Choroid plexus epithelial cell (primary cell): ENCODE measurements around the gene TCEA3.

Source experiments
- DNase-seq: peaks from one replicate; pipeline ENCODE4 v3.0.0-alpha.2; 2010; ENCODE audit warnings: low read depth
- H3K4me3 ChIP-seq: 2 replicates; pipeline ENCODE4 v1.5.1; 2011; ENCODE audit warnings: low read depth, mild to moderate bottlenecking, control low read depth, low read length, moderate library complexity
- CTCF ChIP-seq: conservative IDR thresholded peaks from 2 replicates; pipeline ENCODE4 v1.5.1; 2011; ENCODE audit warnings: low read depth, mild to moderate bottlenecking, control low read depth, inconsistent platforms, low read length, moderate library complexity

TCEA3 gene

GRCh38 chr1:23357138-23357908 lies 67.2 kb downstream of the TCEA3 start:
- no peak for DNase-seq
- no peak for TF ChIP-seq CTCF
- H3K4me3 ChIP-seq: no peak overlapping the region

- no peak overlapping the region for H3K4me3 ChIP-seq
- no peak for TF ChIP-seq CTCF
- DNase-seq: no peak
These were observed 67.9 kb downstream of the TCEA3 start for GRCh38 chr1:23356471-23357137.

- TF ChIP-seq CTCF: peak; percentile 33
- no peak overlapping the region for H3K4me3 ChIP-seq
- no peak for DNase-seq
These were observed 70.3 kb downstream of the TCEA3 start for GRCh38 chr1:23354245-23354644.

- TF ChIP-seq CTCF: no peak
- H3K4me3 ChIP-seq: no peak overlapping the region
- DNase-seq: no peak
These were observed 72.4 kb downstream of the TCEA3 start for GRCh38 chr1:23352096-23352695.

DNA sequence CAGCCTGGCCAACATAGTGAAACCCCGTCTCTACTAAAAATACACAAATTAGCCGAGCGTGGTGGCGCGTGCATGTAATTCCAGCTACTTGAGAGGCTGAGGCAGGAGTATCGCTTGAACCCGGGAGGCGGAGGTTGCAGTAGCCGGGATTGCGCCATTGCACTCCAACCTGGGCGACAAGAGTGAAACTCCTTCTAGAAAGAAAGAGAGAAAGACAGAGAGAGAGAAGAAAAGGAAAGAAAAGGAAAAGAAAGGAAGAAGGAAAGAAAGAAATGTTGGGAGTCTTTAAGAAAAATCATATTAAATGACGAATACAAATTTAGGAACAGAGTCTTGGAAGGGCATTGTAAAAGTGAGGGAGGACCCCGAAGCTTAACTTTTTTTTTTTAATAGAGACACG lies 78.6 kb downstream of the TCEA3 start:
- TF ChIP-seq CTCF: no peak
- no peak for DNase-seq

GRCh38 chr1:23344987-23345472 lies 79.5 kb downstream of the TCEA3 start:
- no peak for TF ChIP-seq CTCF
- DNase-seq: no peak
- H3K4me3 ChIP-seq: peak overlapping the region; percentile 70

More for the DNA sequence above, 78.6 kb downstream of the TCEA3 start:
- H3K4me3 ChIP-seq: no peak overlapping the region
